WI38 (cell line): ENCODE results near the gene P2RY14.

Experiments
- H3K4me3 ChIP-seq: 2 replicates; pipeline ENCODE4 v1.5.1; 2011; ENCODE audit warnings: low read depth, mild to moderate bottlenecking, control low read depth, low read length
- TF ChIP-seq, protein P1 (sequence below): IDR thresholded peaks from 2 replicates; pipeline ENCODE4 v1.5.1; 2012; ENCODE audit warnings: low read depth, mild to moderate bottlenecking, control low read depth, low read length

The P2RY14 gene

DNA sequence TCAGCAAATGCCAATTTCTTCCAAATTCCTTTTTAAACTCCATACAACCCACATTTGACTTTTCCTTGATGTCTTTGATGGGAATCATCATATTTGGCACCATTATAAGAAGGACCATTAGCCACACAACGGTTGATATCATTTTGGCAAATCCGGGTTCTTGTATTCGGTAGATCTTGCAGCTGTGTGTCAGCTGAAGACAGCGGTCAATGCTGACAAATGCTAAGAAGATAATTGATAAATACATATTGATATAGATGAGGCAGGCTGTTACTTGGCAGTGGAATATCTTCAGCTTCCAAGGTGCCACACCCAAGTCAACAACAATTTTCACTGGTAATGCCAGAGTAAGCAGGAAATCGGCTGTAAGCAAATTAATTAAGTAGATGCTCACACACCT, 79.5 kb downstream of the P2RY14 start:
- TF ChIP-seq, protein P1, sequence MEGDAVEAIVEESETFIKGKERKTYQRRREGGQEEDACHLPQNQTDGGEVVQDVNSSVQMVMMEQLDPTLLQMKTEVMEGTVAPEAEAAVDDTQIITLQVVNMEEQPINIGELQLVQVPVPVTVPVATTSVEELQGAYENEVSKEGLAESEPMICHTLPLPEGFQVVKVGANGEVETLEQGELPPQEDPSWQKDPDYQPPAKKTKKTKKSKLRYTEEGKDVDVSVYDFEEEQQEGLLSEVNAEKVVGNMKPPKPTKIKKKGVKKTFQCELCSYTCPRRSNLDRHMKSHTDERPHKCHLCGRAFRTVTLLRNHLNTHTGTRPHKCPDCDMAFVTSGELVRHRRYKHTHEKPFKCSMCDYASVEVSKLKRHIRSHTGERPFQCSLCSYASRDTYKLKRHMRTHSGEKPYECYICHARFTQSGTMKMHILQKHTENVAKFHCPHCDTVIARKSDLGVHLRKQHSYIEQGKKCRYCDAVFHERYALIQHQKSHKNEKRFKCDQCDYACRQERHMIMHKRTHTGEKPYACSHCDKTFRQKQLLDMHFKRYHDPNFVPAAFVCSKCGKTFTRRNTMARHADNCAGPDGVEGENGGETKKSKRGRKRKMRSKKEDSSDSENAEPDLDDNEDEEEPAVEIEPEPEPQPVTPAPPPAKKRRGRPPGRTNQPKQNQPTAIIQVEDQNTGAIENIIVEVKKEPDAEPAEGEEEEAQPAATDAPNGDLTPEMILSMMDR, result no peak
- no peak overlapping the region for H3K4me3 ChIP-seq

GRCh38 chr3:151197981-151198767, 80.2 kb downstream of the P2RY14 start:
- TF ChIP-seq, protein P1, result no peak
- H3K4me3 ChIP-seq, result no peak overlapping the region

GRCh38 chr3:151197228-151197627, 81.1 kb downstream of the P2RY14 start:
- TF ChIP-seq, protein P1, result no peak

DNA sequence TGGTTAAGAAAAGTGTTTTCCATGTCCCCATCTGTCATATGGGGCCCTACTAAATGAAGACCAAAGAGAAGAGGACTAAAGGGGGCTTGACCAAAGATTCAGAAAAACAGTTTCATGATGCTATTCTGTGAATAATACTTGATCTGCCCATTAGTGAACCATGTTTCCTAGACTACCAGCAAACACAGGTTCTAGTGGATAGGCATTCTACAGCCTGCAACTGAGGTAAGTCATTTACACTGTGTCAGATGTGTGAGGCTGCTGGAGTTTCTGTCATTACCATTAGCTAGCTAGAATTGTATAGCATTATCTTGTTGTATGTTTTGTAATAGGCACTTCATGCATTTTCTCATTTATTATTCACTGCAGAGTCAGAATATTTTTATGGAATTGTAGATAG, 81.9 kb downstream of the P2RY14 start:
- TF ChIP-seq, protein P1, result no peak

More at GRCh38 chr3:151197228-151197627, 81.1 kb downstream of the P2RY14 start:
- no peak overlapping the region for H3K4me3 ChIP-seq

DNA sequence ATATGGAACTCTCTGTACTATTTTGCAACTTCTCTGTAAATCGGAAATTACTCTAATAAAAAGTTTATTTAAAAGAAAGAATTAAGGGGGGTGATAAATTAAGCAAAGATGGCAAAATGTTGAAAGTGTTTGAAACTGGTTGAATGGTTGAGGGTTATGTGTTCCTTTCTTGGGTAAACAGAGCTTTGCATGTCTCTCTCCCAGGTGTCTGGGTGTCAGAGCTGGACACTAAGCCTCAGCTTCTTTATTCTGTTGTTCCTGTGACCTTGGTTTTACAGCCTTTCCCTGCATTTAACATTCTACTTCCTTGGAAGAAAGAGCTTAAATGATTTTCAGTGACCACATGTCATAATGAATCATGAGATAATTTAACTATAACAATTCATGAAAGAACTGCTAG, 82.5 kb downstream of the P2RY14 start:
- TF ChIP-seq, protein P1, result no peak

More for the DNA sequence above, 81.9 kb downstream of the P2RY14 start:
- H3K4me3 ChIP-seq, result no peak overlapping the region

DNA sequence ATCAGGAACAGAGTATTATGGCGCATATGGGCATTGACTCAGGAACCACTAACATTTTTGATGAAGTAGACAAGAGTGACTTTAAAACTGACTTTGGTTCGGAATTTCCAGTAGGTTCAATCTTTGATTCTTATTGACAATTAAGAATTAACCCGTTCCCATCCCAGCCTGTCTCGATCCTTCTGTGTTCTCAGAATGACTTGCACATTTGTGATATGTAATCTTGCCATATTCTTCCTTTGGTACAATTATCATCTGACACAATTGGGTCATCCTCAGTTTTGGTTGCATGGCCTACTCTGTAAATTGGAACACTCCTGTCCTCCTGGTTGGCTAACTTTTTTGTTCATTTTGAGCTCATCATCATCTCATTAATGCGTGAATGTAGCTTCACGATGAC, 85.8 kb downstream of the P2RY14 start:
- TF ChIP-seq, protein P1, result no peak

More for the DNA sequence above, 82.5 kb downstream of the P2RY14 start:
- H3K4me3 ChIP-seq, result no peak overlapping the region

GRCh38 chr3:151191095-151191494, 87.2 kb downstream of the P2RY14 start:
- TF ChIP-seq, protein P1, result no peak
- no peak overlapping the region for H3K4me3 ChIP-seq

More for the DNA sequence above, 85.8 kb downstream of the P2RY14 start:
- no peak overlapping the region for H3K4me3 ChIP-seq
